ENCODE measurements around the gene CASQ2.

Gene CASQ2

DNA sequence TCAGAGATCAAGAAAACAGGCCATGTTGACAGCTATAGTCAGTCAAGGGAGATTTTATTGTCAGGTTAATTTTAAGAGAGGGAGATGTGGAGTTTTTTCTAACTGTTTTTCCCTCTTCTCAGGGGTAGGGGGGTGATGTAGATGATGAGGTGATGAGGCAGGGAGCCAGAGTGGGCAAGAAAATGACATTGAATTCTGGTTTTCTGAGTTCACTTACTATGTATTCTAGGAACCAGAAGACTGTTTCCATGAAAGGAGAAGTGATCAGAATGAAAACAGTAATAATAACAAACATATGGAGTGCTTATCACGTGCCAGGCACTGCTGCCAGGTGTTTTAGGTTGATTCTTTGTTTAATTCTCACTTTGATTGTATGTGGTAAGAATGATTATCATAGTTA, 40.2 kb downstream of the CASQ2 start:
- DNase-seq (ENCODE audit: low spot score): no peak

DNA sequence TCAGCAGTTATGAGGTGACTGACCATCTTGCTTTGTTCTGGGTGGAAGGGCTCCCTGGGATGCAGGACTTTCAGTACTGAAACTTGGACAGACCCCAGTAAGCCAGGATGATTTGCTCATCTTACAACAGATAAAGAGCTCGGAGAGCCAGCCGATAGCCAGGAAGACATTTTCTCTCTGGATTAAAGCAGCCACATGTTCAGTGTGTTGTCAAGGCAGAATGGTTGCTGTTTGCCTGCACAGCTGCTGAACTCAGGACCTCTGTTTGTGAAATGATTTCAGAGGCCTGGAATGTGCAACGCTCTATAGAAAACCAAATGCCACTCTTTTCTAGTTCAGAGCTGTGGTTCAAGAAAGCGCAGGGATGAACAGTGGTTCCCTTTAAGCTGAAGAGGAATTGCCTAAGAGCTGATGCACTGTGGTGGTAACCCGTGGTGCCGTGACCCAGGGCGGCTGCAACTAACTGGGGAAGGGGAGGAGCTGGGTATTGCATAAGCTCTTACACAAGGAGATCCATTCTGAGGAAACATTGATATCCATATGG, 40.7 kb downstream of the CASQ2 start:
- no peak for DNase-seq (ENCODE audit: low spot score)

- DNase-seq (ENCODE audit: low spot score): no peak
These were observed 41.9 kb downstream of the CASQ2 start for GRCh38 chr1:115726570-115726969.

GRCh38 chr1:115726161-115726560, 42.4 kb downstream of the CASQ2 start:
- DNase-seq (ENCODE audit: low spot score): no peak

DNA sequence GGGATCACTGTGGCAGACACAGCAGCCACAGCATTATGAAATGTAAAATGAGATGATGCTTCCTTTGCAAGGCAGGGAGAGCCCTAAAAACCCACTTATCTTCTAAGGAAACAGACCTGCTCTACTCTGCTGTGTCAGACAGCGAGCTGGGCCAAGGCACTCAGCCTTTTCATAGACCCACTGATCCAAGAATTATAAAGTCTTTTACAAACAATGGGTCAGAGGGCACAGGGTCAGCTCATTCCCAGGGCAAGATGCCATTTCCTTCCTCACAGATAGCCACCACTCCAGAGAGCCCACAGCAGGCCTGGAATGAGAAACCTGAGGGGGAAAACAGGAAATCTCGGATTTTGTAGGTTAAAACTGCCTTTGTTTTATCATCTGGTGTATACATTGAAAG, 42.9 kb downstream of the CASQ2 start:
- DNase-seq (ENCODE audit: low spot score): no peak

DNA sequence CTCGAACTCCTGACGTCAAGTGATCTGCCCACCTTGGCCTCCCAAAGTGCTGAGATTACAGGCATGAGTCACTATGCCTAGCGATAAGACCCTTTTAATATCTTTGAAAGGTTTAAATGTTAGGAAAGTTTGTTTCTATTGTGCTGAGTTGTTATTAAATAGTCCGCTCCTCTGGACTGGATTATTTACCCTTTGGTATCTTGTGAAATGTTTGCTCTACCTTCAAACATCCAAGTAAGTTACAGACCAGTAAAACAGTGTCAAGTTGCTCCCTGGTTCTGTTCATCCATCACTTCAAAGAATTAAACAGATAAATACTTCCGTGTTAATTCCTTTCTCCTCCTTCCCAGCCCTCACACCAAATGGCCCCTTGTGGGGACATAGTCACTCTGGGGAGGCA, 44.8 kb downstream of the CASQ2 start:
- no peak for DNase-seq (ENCODE audit: low spot score)

DNA sequence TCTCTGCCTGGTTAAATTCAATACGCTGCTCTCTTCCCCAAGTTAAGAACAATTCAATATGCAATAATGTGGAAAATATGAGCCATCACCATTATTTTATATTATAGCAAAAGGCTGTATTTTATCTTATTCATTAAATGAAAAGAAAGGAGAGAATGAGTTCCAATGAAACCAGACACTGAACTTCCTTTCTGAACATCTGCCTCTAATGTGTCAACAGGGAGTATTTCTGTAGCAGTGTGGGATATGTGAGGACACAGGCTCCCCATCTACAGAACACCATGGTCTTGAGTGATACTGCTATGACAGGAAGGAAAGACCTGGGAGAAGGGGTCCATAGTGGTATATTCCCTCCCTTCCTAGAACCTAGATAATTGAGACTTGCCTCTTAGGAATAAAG, 46.3 kb downstream of the CASQ2 start:
- DNase-seq (ENCODE audit: low spot score): no peak

- DNase-seq (ENCODE audit: low spot score): no peak
These were observed 49.2 kb downstream of the CASQ2 start for GRCh38 chr1:115719285-115719684.

GRCh38 chr1:115718011-115718754, 50.3 kb downstream of the CASQ2 start:
- no peak for DNase-seq (ENCODE audit: low spot score)

- no peak for DNase-seq (ENCODE audit: low spot score)
These were observed 51.0 kb downstream of the CASQ2 start for GRCh38 chr1:115717541-115717940.

GRCh38 chr1:115714572-115715141, 53.9 kb downstream of the CASQ2 start:
- DNase-seq (ENCODE audit: low spot score): no peak

GRCh38 chr1:115713906-115714305, 54.6 kb downstream of the CASQ2 start:
- no peak for DNase-seq (ENCODE audit: low spot score)

DNA sequence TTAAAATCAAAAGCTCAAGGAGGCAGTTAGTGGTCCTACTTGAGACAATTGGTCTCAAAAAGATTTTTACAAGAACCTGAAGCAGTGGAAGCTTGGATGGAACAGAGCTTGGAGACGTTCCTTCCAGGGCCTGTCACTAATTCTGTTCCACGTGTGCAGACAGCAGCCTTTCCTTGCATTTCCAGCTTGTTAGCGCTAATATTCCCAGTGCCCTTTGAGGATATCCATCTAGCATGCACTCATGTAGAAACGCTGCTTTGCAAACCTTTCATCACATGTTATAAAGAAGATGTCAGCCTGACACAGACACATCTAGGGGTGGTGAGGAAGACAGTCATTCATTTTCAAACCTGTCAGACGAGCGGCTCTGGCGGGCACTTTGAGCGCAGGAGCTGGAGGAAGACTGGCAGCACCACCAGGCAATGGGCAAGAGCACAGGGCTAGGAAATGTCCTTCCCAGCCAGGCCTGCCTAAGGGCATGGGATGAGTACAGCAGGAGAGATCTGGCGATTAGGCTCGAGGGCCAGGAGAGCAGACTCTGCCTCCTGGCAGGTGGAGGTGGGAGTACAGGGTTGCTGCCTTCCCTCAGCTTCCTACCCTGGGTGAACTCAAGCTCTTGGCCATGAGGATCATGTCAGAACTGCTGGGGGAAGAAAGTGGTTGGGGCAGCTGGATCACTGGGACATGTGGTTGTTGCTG, 55.5 kb downstream of the CASQ2 start:
- DNase-seq (ENCODE audit: low spot score): no peak

DNA sequence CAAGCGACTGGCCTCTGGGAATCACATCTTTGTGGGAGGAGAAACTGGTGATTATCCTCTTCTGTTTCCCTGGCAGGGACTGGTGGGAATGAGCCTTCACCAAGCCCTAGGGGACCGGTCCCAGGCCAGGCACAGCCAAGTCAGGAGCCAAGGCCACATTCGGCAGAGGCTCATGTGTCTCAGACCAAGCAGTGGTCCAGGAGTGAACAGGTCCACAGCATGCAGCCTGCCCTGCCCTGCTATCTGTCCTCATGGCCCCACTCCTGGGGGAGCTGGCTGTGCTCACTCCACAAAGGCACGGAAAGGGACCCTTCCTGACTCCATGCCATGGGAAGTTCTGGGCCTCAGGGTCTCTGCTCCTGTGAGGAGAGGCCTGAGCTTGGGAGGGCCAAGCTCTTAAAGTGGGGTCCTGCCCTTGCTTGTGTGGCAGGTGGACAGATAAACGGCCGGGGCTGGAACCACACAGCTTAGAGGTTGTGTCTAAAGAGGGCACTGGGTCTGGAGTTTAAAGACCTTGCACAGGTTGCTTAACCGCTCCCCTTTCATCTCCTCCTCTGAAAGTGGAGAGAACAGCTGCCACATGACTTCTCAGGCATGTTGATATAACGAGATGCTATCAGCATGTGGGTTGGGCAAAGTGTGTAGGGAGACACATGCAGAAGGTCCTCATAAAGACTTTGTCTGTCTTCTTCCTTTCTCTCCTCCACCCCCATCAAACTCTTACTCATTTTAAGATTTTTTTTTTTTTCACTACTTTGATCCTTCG, 57.5 kb downstream of the CASQ2 start:
- DNase-seq (ENCODE audit: low spot score): no peak

GRCh38 chr1:115706587-115707425, 61.7 kb downstream of the CASQ2 start:
- DNase-seq (ENCODE audit: low spot score): no peak

DNA sequence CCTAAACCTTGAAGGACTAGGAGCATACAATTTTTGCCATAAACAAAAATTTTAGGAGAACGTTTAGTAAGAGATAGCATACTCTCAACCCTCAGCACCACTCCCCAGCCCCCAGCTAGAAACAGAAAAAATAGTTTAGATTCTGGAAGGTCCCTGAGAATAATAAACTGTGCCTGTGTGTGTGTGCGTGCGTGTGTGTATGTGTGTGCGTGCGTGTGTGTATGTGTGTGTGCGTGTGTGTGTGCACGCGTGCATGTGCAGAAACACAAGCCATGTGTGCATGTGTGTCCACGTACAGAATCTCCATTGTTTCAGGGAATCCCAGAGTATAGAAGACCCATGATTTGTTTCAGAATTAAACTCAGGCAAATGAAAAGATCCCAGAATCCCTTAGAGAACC, 62.6 kb downstream of the CASQ2 start:
- DNase-seq (ENCODE audit: low spot score): no peak

GRCh38 chr1:115705085-115705951, 63.2 kb downstream of the CASQ2 start:
- no peak for DNase-seq (ENCODE audit: low spot score)

GRCh38 chr1:115702959-115703358, 65.6 kb downstream of the CASQ2 start:
- no peak for DNase-seq (ENCODE audit: low spot score)

- DNase-seq (ENCODE audit: low spot score): no peak
These were observed 67.4 kb downstream of the CASQ2 start for GRCh38 chr1:115701090-115701489.

- no peak for DNase-seq (ENCODE audit: low spot score)
These were observed 70.9 kb downstream of the CASQ2 start for GRCh38 chr1:115697619-115698018.

Measured in ecto neural progenitor cell (in vitro differentiated cells).